ENCODE results near the gene NMT1.

Gene NMT1

DNA sequence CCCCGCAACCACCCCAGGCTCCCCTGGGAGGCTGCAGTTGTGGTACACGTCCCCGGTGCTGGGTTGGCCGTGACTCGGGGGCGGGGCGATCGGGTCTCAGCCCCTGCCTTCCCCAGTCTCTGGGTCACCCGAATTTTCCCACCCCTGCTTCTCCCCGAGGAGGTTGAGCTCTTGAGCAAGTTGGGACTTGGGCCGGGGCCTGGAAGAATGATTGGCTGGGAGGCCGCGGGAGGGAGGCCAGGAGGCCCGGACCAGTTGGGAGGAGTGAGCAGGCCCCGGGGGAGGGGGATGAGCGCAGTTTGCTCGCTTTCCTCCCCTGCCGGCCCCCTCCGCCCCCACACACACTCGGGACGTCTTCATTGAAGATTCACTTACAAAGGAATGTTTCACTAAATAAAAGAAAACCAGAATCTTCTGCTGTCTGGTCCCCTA, 82.7 kb downstream of the NMT1 start:
- peaks cover 4% of the 10 kb centered on the region for H3K36me3 Mint-ChIP-seq (ENCODE audit: low read depth)
- peak overlapping the region; percentile 36 for H3K4me3 Mint-ChIP-seq
- no peak for DNase-seq (ENCODE audit: low spot score)
- H3K27ac Mint-ChIP-seq = no peak overlapping the region
- peaks cover 3% of the 10 kb centered on the region for H3K27me3 Mint-ChIP-seq (ENCODE audit: low read depth)
- H3K9me3 Mint-ChIP-seq = no peaks in the 10 kb centered on the region
- peaks cover 21% of the 10 kb centered on the region for H3K4me1 Mint-ChIP-seq (ENCODE audit: low read depth)

DNA sequence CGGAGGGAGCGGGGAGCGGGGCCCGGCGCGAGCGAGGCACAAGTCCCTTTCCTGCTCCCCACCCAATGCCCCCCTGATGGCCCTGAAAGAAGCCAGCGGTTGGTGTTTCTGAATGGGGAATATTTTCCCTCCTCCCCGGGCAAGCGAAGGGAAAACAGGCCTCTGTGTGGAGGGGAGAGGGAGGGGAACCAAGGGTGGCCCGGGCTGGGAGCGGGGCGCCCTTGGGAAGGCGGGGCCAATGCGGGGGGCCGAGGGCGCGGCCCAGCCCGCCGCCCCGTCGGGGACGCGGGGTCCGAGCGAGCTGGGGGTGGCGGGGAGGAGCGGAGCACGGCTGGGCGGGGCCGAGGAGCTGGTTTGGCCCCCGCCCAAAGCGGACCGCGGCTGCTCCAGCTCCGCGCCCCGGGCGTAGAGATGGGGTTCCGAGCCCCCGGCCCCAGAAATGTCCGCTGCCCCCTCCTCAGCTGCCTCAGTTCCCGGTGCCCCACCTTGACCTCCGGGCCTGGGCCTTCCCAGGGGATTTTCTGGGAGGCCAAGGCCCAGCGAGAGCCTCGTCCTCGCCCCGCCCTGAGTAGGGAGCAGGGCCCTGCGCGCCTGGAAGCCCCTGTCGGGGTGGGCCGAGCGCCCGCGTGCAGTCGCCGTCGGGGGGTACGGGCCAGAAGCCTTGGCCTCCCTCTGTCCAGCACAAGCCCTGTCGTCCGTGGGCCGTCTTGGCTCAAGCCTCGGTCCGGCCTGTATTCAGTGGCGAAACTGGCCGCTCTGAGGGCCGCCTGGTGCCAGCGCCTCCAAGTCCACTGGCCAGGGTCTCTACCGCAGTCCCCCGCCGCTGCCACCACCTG, 83.3 kb downstream of the NMT1 start:
- H3K4me3 Mint-ChIP-seq = peak overlapping the region; percentile 40
- peaks cover 21% of the 10 kb centered on the region for H3K4me1 Mint-ChIP-seq (ENCODE audit: low read depth)
- H3K9me3 Mint-ChIP-seq = no peaks in the 10 kb centered on the region
- H3K27ac Mint-ChIP-seq = no peak overlapping the region
- peaks cover 3% of the 10 kb centered on the region for H3K27me3 Mint-ChIP-seq (ENCODE audit: low read depth)
- H3K36me3 Mint-ChIP-seq (ENCODE audit: low read depth) = peaks cover 8% of the 10 kb centered on the region
- no peak for DNase-seq (ENCODE audit: low spot score)

DNA sequence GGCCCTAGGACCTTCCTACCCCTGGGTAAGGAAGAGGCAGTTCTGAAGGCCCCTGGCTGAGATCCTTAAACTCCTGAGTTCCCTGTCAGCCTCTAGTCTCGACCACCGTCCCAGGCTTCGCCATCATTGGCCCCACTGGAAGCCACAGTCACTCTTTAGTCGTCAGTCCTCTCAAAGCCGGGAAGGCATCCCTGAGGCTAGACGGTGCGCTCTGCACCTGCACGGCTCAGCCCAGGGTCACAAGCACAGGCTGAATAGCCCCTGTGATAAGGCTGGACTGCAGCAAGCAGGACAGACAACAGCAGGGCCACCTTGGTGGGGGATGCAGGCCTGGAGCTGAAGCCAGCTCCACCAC, 83.9 kb downstream of the NMT1 start:
- no peak for DNase-seq (ENCODE audit: low spot score)
- Mint-ChIP-seq H3K27me3 (ENCODE audit: low read depth) (peaks cover 3% of the 10 kb centered on the region), H3K27ac (no peak overlapping the region), H3K9me3 (no peaks in the 10 kb centered on the region), H3K4me3 (peak overlapping the region; percentile 40), H3K36me3 (ENCODE audit: low read depth) (peaks cover 14% of the 10 kb centered on the region), H3K4me1 (ENCODE audit: low read depth) (peaks cover 21% of the 10 kb centered on the region)

GRCh38 chr17:45146166-45146565, 85.0 kb downstream of the NMT1 start:
- Mint-ChIP-seq H3K4me3 (peak overlapping the region; percentile 99), H3K27me3 (ENCODE audit: low read depth) (peaks cover 3% of the 10 kb centered on the region), H3K4me1 (ENCODE audit: low read depth) (peaks cover 22% of the 10 kb centered on the region), H3K36me3 (ENCODE audit: low read depth) (peaks cover 22% of the 10 kb centered on the region), H3K27ac (peak overlapping the region; percentile 45), H3K9me3 (no peaks in the 10 kb centered on the region)
- no peak for DNase-seq (ENCODE audit: low spot score)

DNA sequence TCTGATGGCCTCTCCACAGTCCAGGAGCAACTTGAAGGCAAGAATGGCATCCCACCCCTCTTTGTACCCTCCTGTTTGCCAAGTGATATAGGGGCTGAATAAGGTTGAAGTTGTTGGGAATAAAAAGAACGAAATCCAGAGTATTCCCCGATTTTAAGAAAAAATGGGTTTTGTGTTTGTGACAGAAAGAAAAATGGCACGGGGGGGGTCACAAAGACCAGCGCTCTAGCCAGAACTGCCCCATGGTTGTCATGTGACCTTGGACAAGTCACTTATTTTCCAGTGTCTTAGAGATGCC, 85.4 kb downstream of the NMT1 start:
- DNase-seq (ENCODE audit: low spot score) = no peak
- H3K36me3 Mint-ChIP-seq (ENCODE audit: low read depth) = peaks cover 23% of the 10 kb centered on the region
- peaks cover 22% of the 10 kb centered on the region for H3K4me1 Mint-ChIP-seq (ENCODE audit: low read depth)
- H3K27me3 Mint-ChIP-seq (ENCODE audit: low read depth) = peaks cover 3% of the 10 kb centered on the region
- peak overlapping the region; percentile 100 for H3K27ac Mint-ChIP-seq
- no peaks in the 10 kb centered on the region for H3K9me3 Mint-ChIP-seq
- peak overlapping the region; percentile 99 for H3K4me3 Mint-ChIP-seq

- H3K9me3 Mint-ChIP-seq = no peaks in the 10 kb centered on the region
- H3K4me3 Mint-ChIP-seq = peak overlapping the region; percentile 99
- peaks cover 23% of the 10 kb centered on the region for H3K36me3 Mint-ChIP-seq (ENCODE audit: low read depth)
- H3K27ac Mint-ChIP-seq = peak overlapping the region; percentile 100
- peaks cover 3% of the 10 kb centered on the region for H3K27me3 Mint-ChIP-seq (ENCODE audit: low read depth)
- H3K4me1 Mint-ChIP-seq (ENCODE audit: low read depth) = peaks cover 21% of the 10 kb centered on the region
- DNase-seq (ENCODE audit: low spot score) = no peak
Measured at GRCh38 chr17:45146890-45147580, 85.9 kb downstream of the NMT1 start.

- peaks cover 3% of the 10 kb centered on the region for H3K27me3 Mint-ChIP-seq (ENCODE audit: low read depth)
- peaks cover 21% of the 10 kb centered on the region for H3K4me1 Mint-ChIP-seq (ENCODE audit: low read depth)
- H3K36me3 Mint-ChIP-seq (ENCODE audit: low read depth) = peaks cover 23% of the 10 kb centered on the region
- DNase-seq (ENCODE audit: low spot score) = peak; percentile 82
- H3K4me3 Mint-ChIP-seq = peak overlapping the region; percentile 99
- H3K27ac Mint-ChIP-seq = peak overlapping the region; percentile 100
- H3K9me3 Mint-ChIP-seq = no peaks in the 10 kb centered on the region
Measured at GRCh38 chr17:45147581-45148182, 86.6 kb downstream of the NMT1 start.

DNA sequence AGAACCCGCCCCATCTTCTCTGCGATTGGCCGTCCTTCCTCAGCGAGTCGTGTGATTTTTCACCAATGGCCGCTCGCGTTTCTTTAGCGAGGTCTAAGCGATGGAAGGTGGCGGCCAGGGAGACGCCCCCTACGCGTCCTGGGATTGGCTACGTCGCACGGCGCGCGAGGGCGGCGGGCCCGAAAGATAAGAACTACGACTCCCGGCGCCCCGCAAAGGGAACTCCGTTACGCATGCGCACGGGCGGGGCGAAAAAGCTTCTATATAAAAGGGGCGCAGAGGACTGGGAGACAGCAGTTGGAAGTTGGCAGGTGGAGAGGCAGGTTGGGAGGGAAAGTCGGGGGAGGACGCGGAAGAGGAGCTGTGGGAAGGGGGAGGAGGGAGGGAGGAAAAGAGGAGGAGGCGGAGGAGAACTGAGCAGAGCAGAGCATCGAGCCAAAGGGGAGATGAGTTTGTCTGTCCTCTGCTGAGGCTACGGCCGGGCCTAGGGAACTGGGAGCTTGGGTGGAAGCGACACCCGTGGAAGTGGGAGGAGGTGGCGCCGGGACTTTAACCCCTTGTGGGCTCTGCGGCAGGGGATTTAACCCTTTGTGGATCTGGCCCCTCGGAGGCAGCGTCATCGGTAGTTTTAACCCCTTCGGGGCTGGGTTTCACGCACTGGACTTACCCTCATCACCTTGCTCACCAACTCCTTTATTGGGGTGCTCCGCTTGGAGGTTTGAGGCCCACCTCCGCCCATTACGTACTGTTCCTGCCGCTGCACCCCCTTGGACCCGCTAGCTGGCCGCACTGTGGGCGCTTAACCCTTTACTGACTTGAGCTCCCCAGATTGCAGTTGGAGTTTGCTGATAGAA, 87.3 kb downstream of the NMT1 start, which contains the start of gene HEXIM1:
Gene HEXIM1 (plus strand): TSS at position 293 of the 854 bp plus-strand sequence. CDS start 716 bp downstream, outside the sequence.
- peaks cover 18% of the 10 kb centered on the region for H3K4me1 Mint-ChIP-seq (ENCODE audit: low read depth)
- peaks cover 23% of the 10 kb centered on the region for H3K36me3 Mint-ChIP-seq (ENCODE audit: low read depth)
- H3K27me3 Mint-ChIP-seq (ENCODE audit: low read depth) = peaks cover 3% of the 10 kb centered on the region
- H3K4me3 Mint-ChIP-seq = peak within 1 kb of the TSS; percentile 99
- peak within 1 kb of the TSS; percentile 100 for H3K27ac Mint-ChIP-seq
- no peaks in the 10 kb centered on the region for H3K9me3 Mint-ChIP-seq
- peak; percentile 99 for DNase-seq (ENCODE audit: low spot score)

DNA sequence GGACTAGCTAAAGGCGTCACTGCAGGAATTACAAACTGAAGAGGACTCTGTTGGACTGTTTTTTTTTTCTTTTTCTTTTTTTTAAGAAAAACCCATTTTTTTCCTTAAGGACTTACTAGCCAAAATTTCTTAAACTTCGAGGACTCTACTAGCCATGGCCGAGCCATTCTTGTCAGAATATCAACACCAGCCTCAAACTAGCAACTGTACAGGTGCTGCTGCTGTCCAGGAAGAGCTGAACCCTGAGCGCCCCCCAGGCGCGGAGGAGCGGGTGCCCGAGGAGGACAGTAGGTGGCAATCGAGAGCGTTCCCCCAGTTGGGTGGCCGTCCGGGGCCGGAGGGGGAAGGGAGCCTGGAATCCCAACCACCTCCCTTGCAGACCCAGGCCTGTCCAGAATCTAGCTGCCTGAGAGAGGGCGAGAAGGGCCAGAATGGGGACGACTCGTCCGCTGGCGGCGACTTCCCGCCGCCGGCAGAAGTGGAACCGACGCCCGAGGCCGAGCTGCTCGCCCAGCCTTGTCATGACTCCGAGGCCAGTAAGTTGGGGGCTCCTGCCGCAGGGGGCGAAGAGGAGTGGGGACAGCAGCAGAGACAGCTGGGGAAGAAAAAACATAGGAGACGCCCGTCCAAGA, 88.0 kb downstream of the NMT1 start:
- Mint-ChIP-seq H3K27me3 (ENCODE audit: low read depth) (peaks cover 3% of the 10 kb centered on the region), H3K4me3 (peak overlapping the region; percentile 99), H3K9me3 (no peaks in the 10 kb centered on the region), H3K4me1 (ENCODE audit: low read depth) (peaks cover 18% of the 10 kb centered on the region), H3K27ac (peak overlapping the region; percentile 100), H3K36me3 (ENCODE audit: low read depth) (peaks cover 23% of the 10 kb centered on the region)
- DNase-seq (ENCODE audit: low spot score) = peak; percentile 78

DNA sequence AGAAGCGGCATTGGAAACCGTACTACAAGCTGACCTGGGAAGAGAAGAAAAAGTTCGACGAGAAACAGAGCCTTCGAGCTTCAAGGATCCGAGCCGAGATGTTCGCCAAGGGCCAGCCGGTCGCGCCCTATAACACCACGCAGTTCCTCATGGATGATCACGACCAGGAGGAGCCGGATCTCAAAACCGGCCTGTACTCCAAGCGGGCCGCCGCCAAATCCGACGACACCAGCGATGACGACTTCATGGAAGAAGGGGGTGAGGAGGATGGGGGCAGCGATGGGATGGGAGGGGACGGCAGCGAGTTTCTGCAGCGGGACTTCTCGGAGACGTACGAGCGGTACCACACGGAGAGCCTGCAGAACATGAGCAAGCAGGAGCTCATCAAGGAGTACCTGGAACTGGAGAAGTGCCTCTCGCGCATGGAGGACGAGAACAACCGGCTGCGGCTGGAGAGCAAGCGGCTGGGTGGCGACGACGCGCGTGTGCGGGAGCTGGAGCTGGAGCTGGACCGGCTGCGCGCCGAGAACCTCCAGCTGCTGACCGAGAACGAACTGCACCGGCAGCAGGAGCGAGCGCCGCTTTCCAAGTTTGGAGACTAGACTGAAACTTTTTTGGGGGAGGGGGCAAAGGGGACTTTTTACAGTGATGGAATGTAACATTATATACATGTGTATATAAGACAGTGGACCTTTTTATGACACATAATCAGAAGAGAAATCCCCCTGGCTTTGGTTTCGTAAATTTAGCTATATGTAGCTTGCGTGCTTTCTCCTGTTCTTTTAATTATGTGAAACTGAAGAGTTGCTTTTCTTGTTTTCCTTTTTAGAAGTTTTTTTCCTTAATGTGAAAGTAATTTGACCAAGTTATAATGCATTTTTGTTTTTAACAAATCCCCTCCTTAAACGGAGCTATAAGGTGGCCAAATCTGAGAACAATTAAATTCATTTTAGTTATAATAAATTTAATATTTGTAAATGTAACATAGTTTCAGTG, 88.8 kb downstream of the NMT1 start:
- Mint-ChIP-seq H3K4me1 (ENCODE audit: low read depth) (peaks cover 18% of the 10 kb centered on the region), H3K4me3 (peak overlapping the region; percentile 99), H3K27ac (peak overlapping the region; percentile 100), H3K9me3 (no peaks in the 10 kb centered on the region), H3K27me3 (ENCODE audit: low read depth) (peaks cover 3% of the 10 kb centered on the region), H3K36me3 (ENCODE audit: low read depth) (peaks cover 23% of the 10 kb centered on the region)
- DNase-seq (ENCODE audit: low spot score) = peak; percentile 50

- DNase-seq (ENCODE audit: low spot score) = no peak
- H3K36me3 Mint-ChIP-seq (ENCODE audit: low read depth) = peaks cover 23% of the 10 kb centered on the region
- H3K9me3 Mint-ChIP-seq = no peaks in the 10 kb centered on the region
- H3K4me3 Mint-ChIP-seq = peak overlapping the region; percentile 99
- H3K27me3 Mint-ChIP-seq (ENCODE audit: low read depth) = peaks cover 3% of the 10 kb centered on the region
- H3K4me1 Mint-ChIP-seq (ENCODE audit: low read depth) = peaks cover 16% of the 10 kb centered on the region
- peak overlapping the region; percentile 83 for H3K27ac Mint-ChIP-seq
Measured at GRCh38 chr17:45150911-45151809, 90.0 kb downstream of the NMT1 start.
